ENCODE data around the gene TCF3. TPM values are rescaled to one million over a fixed set of nuclear protein-coding genes. Genes with fewer than 3 reads are reported as not detected.

The TCF3 gene
- total and polyA plus RNA-seq, 2 donors (not counting 3 experiments of a cell fraction or from before 2014, with no cell fraction given), result 147 to 193 TPM

DNA sequence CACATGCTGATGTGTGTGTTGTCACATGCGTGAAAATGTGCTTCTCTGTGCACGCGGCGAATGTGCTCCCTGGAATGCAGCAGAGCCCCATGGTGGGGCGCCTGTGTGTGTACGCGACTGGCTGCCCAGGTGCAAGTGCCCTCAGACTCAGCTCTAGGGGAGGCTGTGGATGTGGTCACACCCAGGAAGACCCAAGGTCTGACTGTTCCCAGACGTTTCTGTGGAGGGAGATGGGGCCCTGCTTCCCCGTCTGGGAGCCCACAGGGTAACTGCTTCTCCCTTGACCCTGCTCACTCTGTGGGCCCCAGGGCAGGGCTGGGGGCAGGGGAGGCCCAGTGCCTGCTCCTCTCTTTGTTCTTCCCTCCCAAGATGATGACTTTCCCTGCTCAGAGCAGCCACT is 39.3 kb downstream of the TCF3 start:
- DNase-seq (ENCODE audit: low read depth, low spot score), result no peak
- H3K9me3 ChIP-seq (replicated peaks; ENCODE audit: control insufficient read depth, insufficient read depth, low read length), result no peaks in the 10 kb centered on the region
- H3K36me3 ChIP-seq (ENCODE audit: control insufficient read depth in 2 of 2, extremely low read depth in 1 of 2, insufficient read depth in 2 of 2, low read length in 2 of 2), result peaks cover 13 to 56% of the 10 kb centered on the region in 2 experiments
- no peaks in the 10 kb centered on the region for H3K79me2 ChIP-seq (ENCODE audit: control insufficient read depth, insufficient read depth, low read length)
- no TSS peak for BruUV-seq (replicated peaks)
- H3K9me1 ChIP-seq (replicated peaks; ENCODE audit: control insufficient read depth, extremely low read depth, insufficient read depth, low read length), result no peaks in the 10 kb centered on the region
- TF ChIP-seq FOS (IDR thresholded peaks at IDR 0.05; ENCODE audit: borderline replicate concordance, insufficient read depth, low read length) (no peak), POLR2AphosphoS5 (IDR thresholded peaks at IDR 0.05; ENCODE audit: insufficient read depth, low read depth, low read length) (no peak), EZH2 (IDR thresholded peaks at IDR 0.05; ENCODE audit: borderline replicate concordance, low read depth, low read length, severe bottlenecking) (no peak), MYC (IDR thresholded peaks at IDR 0.05; ENCODE audit: low read depth, low read length) (no peak), POLR2A (IDR thresholded peaks at IDR 0.05; ENCODE audit: low read depth, low read length) (no peak), JUN (IDR thresholded peaks at IDR 0.05; ENCODE audit: borderline replicate concordance, insufficient read depth, insufficient read length, low read depth) (no peak), GATA2 (IDR thresholded peaks at IDR 0.05; ENCODE audit: insufficient read depth, insufficient read length, low read depth, low read length) (no peak)
- TF ChIP-seq, protein P1, sequence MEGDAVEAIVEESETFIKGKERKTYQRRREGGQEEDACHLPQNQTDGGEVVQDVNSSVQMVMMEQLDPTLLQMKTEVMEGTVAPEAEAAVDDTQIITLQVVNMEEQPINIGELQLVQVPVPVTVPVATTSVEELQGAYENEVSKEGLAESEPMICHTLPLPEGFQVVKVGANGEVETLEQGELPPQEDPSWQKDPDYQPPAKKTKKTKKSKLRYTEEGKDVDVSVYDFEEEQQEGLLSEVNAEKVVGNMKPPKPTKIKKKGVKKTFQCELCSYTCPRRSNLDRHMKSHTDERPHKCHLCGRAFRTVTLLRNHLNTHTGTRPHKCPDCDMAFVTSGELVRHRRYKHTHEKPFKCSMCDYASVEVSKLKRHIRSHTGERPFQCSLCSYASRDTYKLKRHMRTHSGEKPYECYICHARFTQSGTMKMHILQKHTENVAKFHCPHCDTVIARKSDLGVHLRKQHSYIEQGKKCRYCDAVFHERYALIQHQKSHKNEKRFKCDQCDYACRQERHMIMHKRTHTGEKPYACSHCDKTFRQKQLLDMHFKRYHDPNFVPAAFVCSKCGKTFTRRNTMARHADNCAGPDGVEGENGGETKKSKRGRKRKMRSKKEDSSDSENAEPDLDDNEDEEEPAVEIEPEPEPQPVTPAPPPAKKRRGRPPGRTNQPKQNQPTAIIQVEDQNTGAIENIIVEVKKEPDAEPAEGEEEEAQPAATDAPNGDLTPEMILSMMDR (IDR thresholded peaks at IDR 0.05; ENCODE audit: extremely low read depth in 1 of 2, insufficient read depth in 1 of 2, low read depth in 1 of 2, low read length in 2 of 2), result no peak
- TF ChIP-seq, protein P2, sequence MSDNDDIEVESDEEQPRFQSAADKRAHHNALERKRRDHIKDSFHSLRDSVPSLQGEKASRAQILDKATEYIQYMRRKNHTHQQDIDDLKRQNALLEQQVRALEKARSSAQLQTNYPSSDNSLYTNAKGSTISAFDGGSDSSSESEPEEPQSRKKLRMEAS (IDR thresholded peaks at IDR 0.05; ENCODE audit: insufficient read depth, insufficient read length), result no peak
- intact Hi-C loops (cut with micrococcal nuclease) (no loop called here), dilution Hi-C loops (cut with MboI; ENCODE audit: extremely low pct_ligation_motif_present, low sequenced_read_pairs) (no loop called here)
- H3K27me3 ChIP-seq (ENCODE audit: control insufficient read depth in 2 of 2, insufficient read depth in 2 of 2, low read length in 2 of 2), result no peaks in the 10 kb centered on the region
- no peak overlapping the region for H2AFZ ChIP-seq (ENCODE audit: low read depth, low read length)
- no peak overlapping the region for H3K9ac ChIP-seq (replicated peaks; ENCODE audit: extremely low read depth, insufficient read depth, low read length)
- ChIA-PET POLR2A (no interaction called here), CTCF (no interaction called here)
- FAIRE-seq, result no peak
- no peaks in the 10 kb centered on the region for H3K4me1 ChIP-seq (ENCODE audit: control insufficient read depth, extremely low read depth, insufficient read depth, low read length)
- no peaks in the 10 kb centered on the region for H4K20me1 ChIP-seq (replicated peaks; ENCODE audit: control insufficient read depth, extremely low read depth, insufficient read depth, low read length)
- H3K27ac ChIP-seq (ENCODE audit: insufficient read depth, low read depth, low read length), result no peak overlapping the region
- no peak overlapping the region for H3K4me3 ChIP-seq (replicated peaks in 1 of 3; ENCODE audit: insufficient read depth in 1 of 3, low read depth in 1 of 3, low read length in 3 of 3)
- no peak overlapping the region for H3K4me2 ChIP-seq (ENCODE audit: insufficient read depth, low read length)
